HAP-1 (cell line): ENCODE measurements around the gene TGFBR2.
A peak's percentile ranks its signal among the peaks of the same experiment; 100 is the strongest.
"Not testable (repeated sequence)": the region's sequence is repeated elsewhere in the genome, so short reads cannot be mapped to it uniquely, and the experiment has no call there.

ENCODE experiments used
- DNase-seq, 2 experiments: peaks; one replicate each; pipeline ENCODE4 v3.0.0-alpha.2; 2016 to 2020; ENCODE audit warnings: low spot score in 2 of 2
- H3K27me3 ChIP-seq: fragments of 250-450 bp; sonication (Bioruptor Pico); 2 replicates; pipeline ENCODE4 v1.5.1; 2020; ENCODE audit warnings: low read depth, mild to moderate bottlenecking, moderate library complexity
- H3K36me3 ChIP-seq: fragments of 250-450 bp; sonication (Bioruptor Pico); replicated peaks from 2 replicates; pipeline ENCODE4 v1.5.1; 2020; ENCODE audit warnings: mild to moderate bottlenecking
- H3K4me1 ChIP-seq: fragments of 250-450 bp; sonication (Bioruptor Pico); 2 replicates; pipeline ENCODE4 v1.5.1; 2020; ENCODE audit warnings: mild to moderate bottlenecking
- H3K4me3 ChIP-seq: fragments of 250-450 bp; sonication (Bioruptor Pico); 2 replicates; pipeline ENCODE4 v1.5.1; 2020; ENCODE audit warnings: mild to moderate bottlenecking, moderate library complexity
- H3K9me3 ChIP-seq: fragments of 250-450 bp; sonication (Bioruptor Pico); 2 replicates; pipeline ENCODE4 v1.5.1; 2020; ENCODE audit warnings: mild to moderate bottlenecking, moderate library complexity
- in situ Hi-C: fragments of 300-500 bp; cut with MboI; formaldehyde crosslinking; loops from 3 replicates; pipeline ENCODE4 v1.14.3; 2020; ENCODE audit warnings: low sequenced_read_pairs, inconsistent platforms, mixed read lengths

Gene TGFBR2

DNA sequence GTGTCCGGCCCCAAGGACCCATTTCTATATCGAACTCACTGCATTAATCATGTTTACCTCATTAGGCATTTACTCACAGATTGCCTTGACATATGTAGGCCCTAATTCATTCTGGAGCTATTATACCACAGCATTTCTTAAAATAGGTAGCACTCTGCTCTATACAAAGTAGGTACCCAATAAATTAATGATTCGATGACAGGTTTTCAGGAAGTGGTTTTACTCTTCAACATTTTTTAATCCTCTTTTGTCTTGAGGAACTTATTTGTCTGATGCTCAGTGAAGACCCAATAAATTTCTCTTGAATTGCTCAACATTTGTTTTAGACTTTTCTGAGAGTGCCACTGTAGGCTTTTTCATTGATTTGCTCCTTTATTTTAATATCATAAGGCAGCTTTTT is 12.1 kb downstream of the TGFBR2 start:
- DNase-seq = no peak

DNA sequence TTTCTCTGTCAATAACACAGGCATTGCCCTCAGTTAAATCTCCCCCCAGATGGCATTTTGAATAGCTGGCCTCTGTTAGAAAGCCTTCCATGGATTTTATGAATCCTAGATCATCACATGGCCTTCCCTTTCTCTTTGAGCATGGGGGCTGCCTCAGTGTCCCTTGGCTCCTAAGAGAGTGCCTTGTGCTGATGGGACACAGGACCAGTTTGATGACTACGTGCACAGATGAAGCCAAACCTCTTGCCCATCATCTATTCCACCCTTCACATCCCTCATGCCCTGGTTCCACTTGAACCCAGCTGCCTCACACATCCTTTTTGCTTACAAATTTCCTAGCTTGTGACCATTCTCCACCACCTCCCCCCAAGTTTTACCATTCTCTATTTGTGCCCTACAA is 12.9 kb downstream of the TGFBR2 start:
- no peaks in the 10 kb centered on the region for H3K9me3 ChIP-seq
- in situ Hi-C loops = no loop called here
- no peak for DNase-seq
- no peaks in the 10 kb centered on the region for H3K27me3 ChIP-seq
- H3K36me3 ChIP-seq = no peaks in the 10 kb centered on the region
- H3K4me3 ChIP-seq = no peak overlapping the region
- H3K4me1 ChIP-seq = 0 out of 2 replicates have a peak, but pooled peaks cover 3% of the 10 kb centered on the region

More for the DNA sequence above, 12.1 kb downstream of the TGFBR2 start:
- 0 out of 2 replicates have a peak, but pooled peaks cover 3% of the 10 kb centered on the region for H3K4me1 ChIP-seq
- no peaks in the 10 kb centered on the region for H3K36me3 ChIP-seq
- in situ Hi-C loops = no loop called here
- no peaks in the 10 kb centered on the region for H3K9me3 ChIP-seq
- no peak overlapping the region for H3K4me3 ChIP-seq
- H3K27me3 ChIP-seq = no peaks in the 10 kb centered on the region

DNA sequence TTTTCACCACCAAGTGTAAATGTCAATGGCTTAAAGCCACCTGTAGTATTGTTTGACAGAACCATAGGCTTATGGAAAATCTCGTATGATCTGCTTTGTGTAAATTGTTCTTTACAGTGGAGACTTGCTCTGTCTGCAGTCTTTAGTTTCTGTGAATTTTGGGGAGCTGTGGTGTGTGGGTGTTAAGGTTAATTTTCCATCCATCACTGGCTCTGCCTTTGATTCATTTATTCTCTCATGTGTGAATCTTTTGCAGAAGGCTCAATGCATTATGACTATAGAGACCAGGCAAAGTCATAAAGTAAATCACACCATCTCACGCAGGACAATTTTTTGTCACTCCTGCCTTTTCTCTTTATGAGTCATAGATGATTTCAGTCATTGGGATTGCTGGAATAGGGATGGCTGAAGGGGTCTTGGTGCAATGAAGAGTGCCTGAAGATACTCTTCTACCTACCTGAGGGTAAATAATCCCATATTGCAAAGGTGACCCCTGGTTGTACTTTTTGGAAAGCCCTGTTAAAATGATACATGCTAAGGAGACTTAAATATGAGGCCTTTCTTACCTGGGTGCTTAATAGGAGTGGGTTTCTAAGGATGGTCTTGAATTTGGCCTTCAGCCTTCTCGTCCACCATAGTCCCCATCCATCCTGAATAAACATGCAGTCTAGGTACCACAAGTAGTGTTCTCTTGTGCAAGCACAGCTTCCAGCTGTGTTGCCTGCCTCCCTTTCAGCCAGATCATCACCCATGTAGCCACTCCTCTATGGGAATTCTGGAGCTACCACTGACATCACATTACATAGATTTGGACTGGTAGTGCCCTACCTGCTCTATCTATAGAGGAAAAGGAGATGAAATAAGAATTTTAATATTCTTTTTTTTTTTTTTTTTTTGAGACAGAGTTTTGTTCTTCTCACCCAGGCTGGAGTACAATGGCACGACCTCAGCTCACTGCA is 14.3 kb downstream of the TGFBR2 start:
- H3K27me3 ChIP-seq = no peaks in the 10 kb centered on the region
- in situ Hi-C loops = no loop called here
- H3K4me1 ChIP-seq = 0 out of 2 replicates have a peak, but pooled peaks cover 3% of the 10 kb centered on the region
- H3K9me3 ChIP-seq = no peaks in the 10 kb centered on the region
- no peaks in the 10 kb centered on the region for H3K36me3 ChIP-seq
- DNase-seq = no peak
- H3K4me3 ChIP-seq = no peak overlapping the region

DNA sequence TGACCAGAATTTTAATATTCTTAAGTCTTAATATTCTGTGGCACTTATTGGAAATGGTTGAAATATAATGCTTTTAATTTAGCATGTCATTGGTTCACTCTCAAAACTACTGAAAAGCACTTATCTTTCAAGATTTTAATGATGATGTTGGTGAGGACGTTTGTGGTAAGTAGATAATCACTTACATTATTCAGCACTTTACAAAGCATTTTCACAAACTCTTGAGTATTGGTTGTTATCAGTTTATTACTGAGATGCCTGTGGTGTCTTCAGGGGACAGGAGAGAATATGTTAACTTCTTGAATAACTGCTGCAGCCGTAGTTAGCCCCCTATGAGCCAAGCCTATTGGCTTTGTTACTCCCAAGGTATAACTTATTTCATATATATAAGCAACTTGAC is 15.2 kb downstream of the TGFBR2 start:
- Histone ChIP-seq H3K27me3 (no peaks in the 10 kb centered on the region), H3K36me3 (no peaks in the 10 kb centered on the region), H3K4me1 (no peaks in the 10 kb centered on the region), H3K4me3 (no peak overlapping the region), H3K9me3 (no peaks in the 10 kb centered on the region)
- DNase-seq = no peak
- in situ Hi-C loops = no loop called here

DNA sequence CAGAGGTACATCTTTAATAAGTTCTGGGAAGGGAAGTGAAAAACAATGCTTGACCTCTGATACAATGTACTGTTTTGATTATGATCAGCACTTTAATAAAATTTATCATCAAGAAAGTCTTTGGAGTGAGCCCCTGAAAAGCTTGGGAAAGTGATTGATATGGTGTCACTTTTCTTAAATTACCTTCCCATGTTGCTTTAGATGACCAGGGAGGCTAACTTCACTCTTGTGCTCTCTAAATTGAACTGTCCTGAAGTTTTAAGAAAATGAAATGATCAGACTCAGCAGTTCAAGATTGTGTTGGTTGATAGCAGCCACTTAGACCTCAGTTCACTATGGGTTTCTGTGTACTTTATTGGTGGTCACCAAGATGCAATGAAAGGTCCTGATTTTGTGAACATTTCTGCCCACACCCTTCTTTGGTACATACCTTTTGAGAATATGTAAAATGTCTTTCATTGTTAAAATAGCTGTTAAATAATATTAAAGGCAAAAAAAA is 15.7 kb downstream of the TGFBR2 start:
- Histone ChIP-seq H3K9me3 (no peaks in the 10 kb centered on the region), H3K27me3 (no peaks in the 10 kb centered on the region), H3K4me1 (no peaks in the 10 kb centered on the region), H3K4me3 (no peak overlapping the region), H3K36me3 (no peaks in the 10 kb centered on the region)
- in situ Hi-C loops = no loop called here
- no peak for DNase-seq

DNA sequence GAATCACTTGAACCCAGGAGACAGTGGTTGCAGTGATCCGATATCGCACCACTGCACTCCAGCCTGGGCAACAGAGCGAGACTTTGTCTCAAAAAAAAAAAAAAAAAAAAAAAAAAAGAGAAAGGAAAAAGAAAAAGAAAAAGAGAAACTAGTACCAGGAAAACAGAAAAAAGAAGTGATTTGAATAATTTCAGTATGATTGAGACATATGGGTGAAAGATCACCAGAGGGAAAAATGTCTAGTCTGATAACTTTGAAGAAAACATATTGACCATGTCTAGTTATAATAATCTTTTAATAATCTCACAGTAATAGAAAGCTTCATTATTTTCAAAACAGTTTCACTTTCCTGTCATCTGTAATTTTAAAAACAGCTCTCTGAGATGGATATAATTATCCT is 16.4 kb downstream of the TGFBR2 start:
- in situ Hi-C loops = no loop called here
- Histone ChIP-seq H3K4me3 (no peak overlapping the region), H3K9me3 (no peaks in the 10 kb centered on the region), H3K27me3 (no peaks in the 10 kb centered on the region), H3K36me3 (no peaks in the 10 kb centered on the region), H3K4me1 (peaks cover 5% of the 10 kb centered on the region)
- no peak for DNase-seq

DNA sequence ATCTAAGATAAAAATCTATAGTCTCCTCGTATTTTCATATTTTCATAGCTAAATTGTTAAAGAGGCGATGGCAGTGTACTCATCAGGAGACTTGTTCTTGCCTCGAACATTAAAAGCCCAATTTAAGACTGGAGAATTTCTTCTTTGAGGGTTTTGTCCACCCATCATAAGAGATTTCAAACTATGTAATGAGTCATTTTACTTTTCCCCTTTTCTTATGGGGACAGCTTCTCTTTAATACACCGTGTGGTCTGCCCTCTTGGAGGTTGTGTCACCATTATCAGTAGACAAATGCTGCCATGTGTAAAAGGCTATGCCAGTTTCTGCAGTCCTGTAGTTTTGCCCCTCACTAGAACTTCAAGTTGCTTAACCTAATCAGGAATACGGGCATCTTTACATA is 16.9 kb downstream of the TGFBR2 start:
- peaks cover 10% of the 10 kb centered on the region for H3K4me1 ChIP-seq
- DNase-seq = no peak
- H3K27me3 ChIP-seq = no peaks in the 10 kb centered on the region
- no peak overlapping the region for H3K4me3 ChIP-seq
- no peaks in the 10 kb centered on the region for H3K9me3 ChIP-seq
- in situ Hi-C loops = no loop called here
- no peaks in the 10 kb centered on the region for H3K36me3 ChIP-seq

DNA sequence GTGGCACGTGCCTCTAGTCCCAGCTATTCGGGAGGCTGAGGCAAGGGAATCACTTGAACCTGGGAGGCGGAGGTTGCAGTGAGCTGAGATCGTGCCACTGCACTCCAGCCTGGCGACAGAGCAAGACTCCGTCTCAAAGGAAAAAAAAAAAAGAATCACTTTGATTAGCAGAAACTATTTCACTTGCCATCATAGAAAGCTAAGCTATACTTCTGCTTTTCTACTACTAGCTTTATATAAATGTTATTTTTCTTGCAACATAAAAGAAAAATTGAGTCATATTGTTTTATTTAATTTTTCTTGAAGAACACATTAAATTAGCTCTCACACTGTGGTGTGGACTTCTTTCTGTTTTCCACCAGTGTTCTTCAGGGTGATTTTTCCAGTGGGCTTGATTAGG is 18.1 kb downstream of the TGFBR2 start:
- H3K4me3 ChIP-seq, in situ Hi-C loops, H3K9me3 ChIP-seq, H3K36me3 ChIP-seq, H3K27me3 ChIP-seq, DNase-seq: not testable (repeated sequence)
- peaks cover 20% of the 10 kb centered on the region for H3K4me1 ChIP-seq

DNA sequence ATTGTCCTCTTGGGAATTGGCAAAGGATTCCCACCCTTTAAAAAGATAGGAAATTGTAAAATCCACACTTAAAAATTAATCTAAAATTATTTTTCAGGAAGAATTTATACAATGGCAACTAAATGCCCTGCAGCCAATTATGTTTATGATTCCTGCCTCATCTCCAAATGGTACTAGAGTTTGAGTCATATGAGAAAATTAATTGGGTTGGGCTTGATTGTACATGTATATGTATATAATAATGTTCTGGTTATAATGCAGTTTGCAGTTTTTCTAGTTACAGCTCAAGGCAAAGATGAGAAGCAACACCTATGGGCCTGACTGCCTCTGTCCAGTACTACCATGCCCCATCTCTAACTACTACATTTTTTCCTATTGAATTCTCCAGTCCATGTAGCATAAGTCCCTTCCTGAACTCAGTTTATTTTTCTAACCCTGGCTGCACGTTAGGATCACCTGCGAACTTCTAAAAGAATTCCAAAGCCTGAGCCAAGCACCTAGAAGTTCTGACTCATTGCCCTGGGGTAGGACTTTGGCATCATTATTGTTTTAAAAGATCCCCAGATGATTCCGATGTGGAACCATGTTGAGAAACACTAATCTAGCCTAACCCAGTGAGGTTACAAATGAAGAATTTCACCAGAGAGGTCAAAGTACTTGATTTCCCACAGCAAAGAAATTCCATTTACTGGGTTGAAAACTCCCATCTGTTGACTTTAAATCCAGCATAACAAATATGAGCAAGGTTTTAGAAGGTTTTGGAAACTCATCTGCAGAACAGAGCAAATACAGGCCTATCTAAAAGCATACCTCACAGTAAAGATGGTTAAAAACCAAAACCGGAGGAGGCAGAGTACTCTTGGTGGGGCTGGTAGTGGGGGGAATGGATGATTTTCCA is 19.4 kb downstream of the TGFBR2 start:
- H3K27me3 ChIP-seq = no peaks in the 10 kb centered on the region
- H3K9me3 ChIP-seq = no peaks in the 10 kb centered on the region
- in situ Hi-C loops = no loop called here
- no peak for DNase-seq
- peaks cover 23% of the 10 kb centered on the region for H3K4me1 ChIP-seq
- no peak overlapping the region for H3K4me3 ChIP-seq
- H3K36me3 ChIP-seq = no peaks in the 10 kb centered on the region

DNA sequence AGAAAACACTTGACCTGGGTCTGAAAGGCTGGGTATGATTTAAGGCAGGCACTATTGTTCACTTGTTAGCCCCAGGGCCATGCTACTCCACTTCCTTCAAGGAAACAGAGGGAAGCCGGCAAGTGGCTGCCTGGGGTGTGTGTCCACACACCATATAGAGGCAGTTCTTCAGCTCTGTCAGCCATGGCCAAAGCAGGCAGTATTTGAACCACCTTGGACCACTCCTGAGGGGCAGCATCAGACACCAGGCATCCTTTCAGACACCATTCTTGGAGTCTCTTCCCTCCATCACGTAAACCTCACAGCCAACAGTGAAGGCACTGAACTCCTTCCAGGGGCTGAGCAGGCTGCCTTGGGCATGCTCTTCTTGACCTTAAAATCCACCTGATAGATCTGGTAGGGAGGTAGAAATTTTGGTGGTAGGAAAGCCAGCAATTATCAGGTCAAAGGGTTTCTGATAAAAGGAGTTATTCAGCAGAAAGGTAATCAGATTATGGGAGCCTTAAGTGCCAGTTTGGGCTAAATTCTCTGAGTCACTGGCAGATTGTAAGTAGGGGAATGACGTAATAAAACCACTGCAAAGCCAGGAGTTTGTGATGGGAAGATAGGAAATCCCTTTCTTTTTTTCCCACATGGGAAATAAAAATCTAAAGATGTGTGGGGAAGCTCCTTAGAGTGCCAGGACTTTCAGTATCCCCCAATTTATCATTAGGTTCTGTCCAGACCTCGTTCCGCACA is 20.2 kb downstream of the TGFBR2 start:
- H3K4me3 ChIP-seq = no peak overlapping the region
- no peaks in the 10 kb centered on the region for H3K36me3 ChIP-seq
- in situ Hi-C loops = no loop called here
- H3K4me1 ChIP-seq = peaks cover 23% of the 10 kb centered on the region
- H3K9me3 ChIP-seq = no peaks in the 10 kb centered on the region
- peak in 1 of 2 experiments; percentile 29 for DNase-seq
- H3K27me3 ChIP-seq = no peaks in the 10 kb centered on the region

DNA sequence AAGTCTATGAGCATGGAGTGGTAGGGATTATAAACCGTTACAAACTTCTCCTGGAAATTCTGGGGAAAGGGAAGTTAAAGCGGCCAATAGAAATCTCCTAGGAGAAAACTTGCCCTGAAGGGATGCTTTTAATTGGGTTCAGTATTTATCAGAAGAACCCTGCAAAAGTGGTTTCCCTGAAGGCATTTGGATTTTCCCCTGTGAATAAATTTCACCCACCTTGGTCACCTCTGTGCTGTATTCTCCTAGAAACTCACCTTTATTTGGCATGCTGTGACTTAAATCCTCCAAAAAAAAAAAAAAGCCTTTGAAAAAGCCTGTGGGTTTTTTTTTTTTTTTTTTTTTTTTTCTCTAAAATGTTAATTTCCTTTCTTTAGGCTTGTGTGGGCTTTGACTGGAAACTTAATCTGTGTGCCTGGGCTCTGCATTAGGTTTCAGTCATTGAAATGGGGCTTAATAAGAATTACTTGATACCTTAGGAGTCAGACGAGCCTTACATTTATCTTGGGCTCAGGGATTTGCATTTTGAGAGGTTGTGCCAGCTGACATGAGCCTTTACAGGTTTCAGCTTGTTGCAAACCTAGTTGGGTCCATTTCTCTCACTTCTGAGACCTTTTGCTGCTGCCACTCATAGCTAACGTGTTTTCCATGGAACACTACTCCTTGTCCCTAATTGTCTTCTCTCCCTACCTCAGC is 22.0 kb downstream of the TGFBR2 start:
- Histone ChIP-seq H3K4me1 (peaks cover 23% of the 10 kb centered on the region), H3K9me3 (no peaks in the 10 kb centered on the region), H3K4me3 (no peak overlapping the region), H3K36me3 (no peaks in the 10 kb centered on the region), H3K27me3 (no peaks in the 10 kb centered on the region)
- DNase-seq = peak; percentile 54 to 74
- in situ Hi-C loops = no loop called here

DNA sequence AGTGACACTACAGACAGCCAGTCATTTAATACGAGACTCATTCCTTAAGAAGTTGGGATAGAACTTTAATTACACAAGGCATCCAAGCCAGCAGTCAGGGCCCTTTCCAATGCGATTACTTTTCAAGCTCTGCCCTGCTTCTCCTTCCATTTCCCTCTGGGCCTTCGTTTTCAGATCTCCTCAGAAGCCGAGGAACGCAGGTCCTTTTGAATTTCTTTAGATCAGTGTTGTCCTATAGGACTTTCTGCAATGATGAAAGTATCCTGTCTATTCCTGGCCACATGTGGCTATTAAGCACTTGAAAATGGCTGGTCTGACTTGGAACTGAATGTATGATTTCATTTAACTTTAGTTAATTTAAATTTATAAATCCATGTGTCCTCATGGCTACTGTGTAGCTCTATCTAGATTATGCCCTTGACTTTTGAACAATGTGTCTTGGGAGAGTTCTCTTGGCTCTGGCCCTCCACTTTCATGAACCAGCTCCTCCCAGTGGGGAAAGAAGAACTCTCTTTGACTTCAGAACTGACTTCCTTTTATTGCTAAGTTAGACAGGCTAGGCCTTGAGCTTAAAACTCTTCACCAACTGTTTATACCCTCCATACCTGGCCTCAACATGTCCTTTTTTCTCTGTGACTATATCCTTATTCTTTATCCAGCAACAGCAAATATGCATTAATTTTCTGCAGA is 22.6 kb downstream of the TGFBR2 start:
- DNase-seq = no peak
- Histone ChIP-seq H3K27me3 (no peaks in the 10 kb centered on the region), H3K36me3 (no peaks in the 10 kb centered on the region), H3K4me1 (peaks cover 23% of the 10 kb centered on the region), H3K9me3 (no peaks in the 10 kb centered on the region), H3K4me3 (no peak overlapping the region)
- in situ Hi-C loops = no loop called here
